Measurements from ENCODE around the gene HSPA12A.

The HSPA12A gene

DNA sequence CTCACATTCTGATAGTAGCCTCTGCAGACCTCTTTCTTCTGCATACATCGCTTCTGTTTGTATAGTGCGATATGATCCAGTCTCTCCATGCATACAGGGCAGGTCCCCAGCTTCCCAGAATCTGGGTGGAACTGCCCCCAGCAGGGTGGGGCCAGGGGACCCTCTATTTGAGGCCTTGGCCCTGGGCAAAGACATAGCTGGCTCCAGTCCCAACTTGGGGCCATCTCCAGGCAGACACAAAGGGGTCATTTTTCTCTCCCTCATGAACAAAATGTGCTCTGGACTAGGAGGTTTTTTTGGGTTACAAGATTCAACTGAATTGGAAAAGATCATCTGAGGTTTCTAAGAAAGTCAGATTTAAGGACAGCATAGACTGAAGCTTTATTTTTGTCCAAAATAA, 21.1 kb upstream of the HSPA12A start:
- Histone ChIP-seq H3K9ac (ENCODE audit: insufficient read length, low read depth) (no peak overlapping the region), H3K27me3 (ENCODE audit: insufficient read depth, insufficient read length) (no peaks in the 10 kb centered on the region), H3K36me3 (ENCODE audit: insufficient read depth, insufficient read length, low read length) (no peaks in the 10 kb centered on the region), H3K4me1 (ENCODE audit: insufficient read depth, insufficient read length) (peaks cover 5% of the 10 kb centered on the region), H3K4me3 (ENCODE audit: insufficient read length, low read depth) (no peak overlapping the region), H3K9me3 (ENCODE audit: insufficient read depth, low read length) (peaks cover 10% of the 10 kb centered on the region)
- TF ChIP-seq YY1 (IDR thresholded peaks at IDR 0.05; ENCODE audit: insufficient read depth, insufficient read length) (no peak), SUZ12 (IDR thresholded peaks at IDR 0.05; ENCODE audit: extremely low read depth, insufficient read depth, insufficient read length) (no peak), ZNF274 (IDR thresholded peaks at IDR 0.05; ENCODE audit: low read depth, low read length) (no peak)
- DNase-seq (ENCODE audit: low read depth, low spot score) = no peak

DNA sequence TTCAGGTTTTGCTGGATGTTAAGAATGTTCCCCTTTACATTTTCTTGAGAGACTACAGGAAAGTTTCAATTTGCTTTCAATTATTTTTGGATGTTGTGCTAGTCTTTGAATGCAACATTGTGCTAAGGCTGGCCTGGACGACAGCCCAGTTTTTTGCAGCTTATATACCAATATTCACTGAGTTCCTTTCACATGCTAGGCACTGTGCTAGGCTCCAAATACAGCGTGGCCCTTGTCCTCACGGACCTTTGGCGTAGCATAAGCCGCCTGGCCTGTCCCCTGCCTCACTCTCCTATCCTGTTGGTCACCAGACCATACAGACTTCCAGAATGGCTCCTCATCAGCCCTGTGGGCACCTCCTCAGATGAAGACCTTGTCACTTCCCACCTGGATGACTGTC, 19.5 kb upstream of the HSPA12A start:
- Histone ChIP-seq H3K9me3 (ENCODE audit: insufficient read depth, low read length) (peaks cover 10% of the 10 kb centered on the region), H3K4me1 (ENCODE audit: insufficient read depth, insufficient read length) (no peaks in the 10 kb centered on the region), H3K27me3 (ENCODE audit: insufficient read depth, insufficient read length) (no peaks in the 10 kb centered on the region), H3K4me3 (ENCODE audit: insufficient read length, low read depth) (no peak overlapping the region), H3K9ac (ENCODE audit: insufficient read length, low read depth) (no peak overlapping the region), H3K36me3 (ENCODE audit: insufficient read depth, insufficient read length, low read length) (no peaks in the 10 kb centered on the region)
- TF ChIP-seq SUZ12 (IDR thresholded peaks at IDR 0.05; ENCODE audit: extremely low read depth, insufficient read depth, insufficient read length) (no peak), YY1 (IDR thresholded peaks at IDR 0.05; ENCODE audit: insufficient read depth, insufficient read length) (no peak), ZNF274 (IDR thresholded peaks at IDR 0.05; ENCODE audit: low read depth, low read length) (no peak)
- DNase-seq (ENCODE audit: low read depth, low spot score) = no peak

DNA sequence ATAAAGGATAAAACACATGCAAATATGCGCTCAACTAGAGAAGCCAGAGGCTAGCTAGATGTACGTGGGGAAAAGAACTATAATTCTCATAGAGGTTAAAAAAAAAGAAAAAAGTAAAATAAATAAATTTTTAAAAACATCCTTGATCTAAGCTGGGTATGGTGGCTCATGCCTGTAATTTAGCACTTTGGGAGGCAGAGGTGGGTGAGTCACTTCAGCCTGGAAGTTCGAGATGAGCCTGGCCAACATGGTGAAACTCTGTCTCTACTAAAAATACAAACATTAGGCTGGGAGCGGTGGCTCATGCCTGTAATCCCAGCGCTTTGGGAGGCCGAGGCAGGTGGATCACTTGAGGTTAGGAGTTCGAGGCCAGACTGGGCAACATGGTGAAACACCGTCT, 18.6 kb upstream of the HSPA12A start:
- no peaks in the 10 kb centered on the region for H3K36me3 ChIP-seq (ENCODE audit: insufficient read depth, insufficient read length, low read length)
- DNase-seq (ENCODE audit: low read depth, low spot score) = no peak
- no peaks in the 10 kb centered on the region for H3K27me3 ChIP-seq (ENCODE audit: insufficient read depth, insufficient read length)
- H3K4me3 ChIP-seq (ENCODE audit: insufficient read length, low read depth) = no peak overlapping the region
- no peak overlapping the region for H3K9ac ChIP-seq (ENCODE audit: insufficient read length, low read depth)
- H3K4me1 ChIP-seq (ENCODE audit: insufficient read depth, insufficient read length) = no peaks in the 10 kb centered on the region
- no peak for TF ChIP-seq SUZ12 (IDR thresholded peaks at IDR 0.05; ENCODE audit: extremely low read depth, insufficient read depth, insufficient read length)
- no peak for TF ChIP-seq ZNF274 (IDR thresholded peaks at IDR 0.05; ENCODE audit: low read depth, low read length)
- TF ChIP-seq YY1 (IDR thresholded peaks at IDR 0.05; ENCODE audit: insufficient read depth, insufficient read length) = no peak
- H3K9me3 ChIP-seq (ENCODE audit: insufficient read depth, low read length) = peaks cover 10% of the 10 kb centered on the region

DNA sequence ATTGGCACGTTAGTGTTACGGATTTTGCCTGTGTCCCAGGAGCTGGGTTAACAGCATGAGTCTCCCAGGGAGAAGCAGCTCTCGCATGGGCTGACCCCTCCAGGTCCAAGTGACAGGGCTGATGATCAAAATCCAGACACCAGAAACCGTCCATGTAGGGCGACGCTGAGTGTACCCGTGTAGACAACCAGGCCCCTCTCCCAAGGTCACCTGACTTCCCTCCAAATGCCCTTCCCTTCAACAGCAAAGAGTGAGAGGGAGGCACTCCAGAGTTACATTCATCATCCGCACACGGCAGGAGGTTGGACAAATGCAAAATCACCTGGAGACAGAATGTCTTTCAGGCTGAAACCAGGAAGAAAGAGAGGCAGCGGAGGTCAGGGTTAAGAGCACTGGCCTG, 14.9 kb upstream of the HSPA12A start:
- H3K36me3 ChIP-seq (ENCODE audit: insufficient read depth, insufficient read length, low read length) = no peaks in the 10 kb centered on the region
- H3K27me3 ChIP-seq (ENCODE audit: insufficient read depth, insufficient read length) = no peaks in the 10 kb centered on the region
- TF ChIP-seq SUZ12 (IDR thresholded peaks at IDR 0.05; ENCODE audit: extremely low read depth, insufficient read depth, insufficient read length) (no peak), YY1 (IDR thresholded peaks at IDR 0.05; ENCODE audit: insufficient read depth, insufficient read length) (no peak), ZNF274 (IDR thresholded peaks at IDR 0.05; ENCODE audit: low read depth, low read length) (no peak)
- H3K4me3 ChIP-seq (ENCODE audit: insufficient read length, low read depth) = no peak overlapping the region
- H3K4me1 ChIP-seq (ENCODE audit: insufficient read depth, insufficient read length) = no peaks in the 10 kb centered on the region
- H3K9ac ChIP-seq (ENCODE audit: insufficient read length, low read depth) = no peak overlapping the region
- no peaks in the 10 kb centered on the region for H3K9me3 ChIP-seq (ENCODE audit: insufficient read depth, low read length)
- DNase-seq (ENCODE audit: low read depth, low spot score) = no peak

DNA sequence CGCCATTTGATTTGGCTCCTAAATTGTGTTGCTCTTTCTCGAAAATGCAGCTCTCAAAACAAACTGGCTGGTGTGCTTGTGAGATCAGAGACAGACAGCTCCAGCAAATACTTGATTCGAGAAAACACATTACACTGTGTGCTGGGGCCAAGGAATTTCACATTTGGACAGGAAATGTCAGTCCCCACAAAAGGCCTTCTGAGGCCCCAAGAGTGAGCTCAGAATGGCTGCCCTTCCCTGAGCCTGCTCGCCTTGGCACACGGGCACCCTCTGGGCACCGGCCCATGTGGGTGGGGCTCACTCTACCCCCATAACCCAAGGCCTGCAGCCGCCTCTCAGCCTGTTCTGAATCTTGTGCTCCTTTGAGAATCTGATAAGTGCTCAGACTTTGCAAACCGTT, 13.9 kb upstream of the HSPA12A start:
- DNase-seq (ENCODE audit: low read depth, low spot score) = no peak
- TF ChIP-seq ZNF274 (IDR thresholded peaks at IDR 0.05; ENCODE audit: low read depth, low read length) = no peak
- no peak for TF ChIP-seq SUZ12 (IDR thresholded peaks at IDR 0.05; ENCODE audit: extremely low read depth, insufficient read depth, insufficient read length)
- no peak for TF ChIP-seq YY1 (IDR thresholded peaks at IDR 0.05; ENCODE audit: insufficient read depth, insufficient read length)
- H3K9me3 ChIP-seq (ENCODE audit: insufficient read depth, low read length) = no peaks in the 10 kb centered on the region
- no peak overlapping the region for H3K4me3 ChIP-seq (ENCODE audit: insufficient read length, low read depth)
- no peaks in the 10 kb centered on the region for H3K4me1 ChIP-seq (ENCODE audit: insufficient read depth, insufficient read length)
- H3K36me3 ChIP-seq (ENCODE audit: insufficient read depth, insufficient read length, low read length) = no peaks in the 10 kb centered on the region
- H3K9ac ChIP-seq (ENCODE audit: insufficient read length, low read depth) = no peak overlapping the region
- H3K27me3 ChIP-seq (ENCODE audit: insufficient read depth, insufficient read length) = no peaks in the 10 kb centered on the region

DNA sequence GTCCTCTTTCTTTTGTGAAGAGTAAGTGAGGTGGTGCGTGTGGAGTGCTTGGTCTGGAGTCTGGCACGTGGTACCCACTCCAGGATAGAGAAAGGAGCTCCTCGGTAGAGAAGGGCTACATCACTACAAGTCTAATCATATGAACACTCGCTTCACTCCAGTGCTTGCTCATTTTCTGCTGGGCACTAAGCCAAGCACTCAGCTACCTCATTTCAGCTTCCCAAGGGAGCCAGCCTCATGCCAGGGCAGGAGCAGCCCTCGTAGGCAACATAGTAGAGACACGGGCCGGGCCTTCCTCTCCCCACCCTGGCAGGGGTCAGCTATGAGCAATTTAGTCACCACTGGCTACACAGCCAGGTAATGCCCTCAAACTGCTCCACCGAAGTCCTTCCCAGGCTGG, 11.4 kb upstream of the HSPA12A start:
- no peak overlapping the region for H3K4me3 ChIP-seq (ENCODE audit: insufficient read length, low read depth)
- peaks cover 4% of the 10 kb centered on the region for H3K27me3 ChIP-seq (ENCODE audit: insufficient read depth, insufficient read length)
- no peak overlapping the region for H3K9ac ChIP-seq (ENCODE audit: insufficient read length, low read depth)
- no peaks in the 10 kb centered on the region for H3K4me1 ChIP-seq (ENCODE audit: insufficient read depth, insufficient read length)
- DNase-seq (ENCODE audit: low read depth, low spot score) = no peak
- no peaks in the 10 kb centered on the region for H3K9me3 ChIP-seq (ENCODE audit: insufficient read depth, low read length)
- H3K36me3 ChIP-seq (ENCODE audit: insufficient read depth, insufficient read length, low read length) = no peaks in the 10 kb centered on the region
- TF ChIP-seq ZNF274 (IDR thresholded peaks at IDR 0.05; ENCODE audit: low read depth, low read length) (no peak), YY1 (IDR thresholded peaks at IDR 0.05; ENCODE audit: insufficient read depth, insufficient read length) (no peak), SUZ12 (IDR thresholded peaks at IDR 0.05; ENCODE audit: extremely low read depth, insufficient read depth, insufficient read length) (no peak)

DNA sequence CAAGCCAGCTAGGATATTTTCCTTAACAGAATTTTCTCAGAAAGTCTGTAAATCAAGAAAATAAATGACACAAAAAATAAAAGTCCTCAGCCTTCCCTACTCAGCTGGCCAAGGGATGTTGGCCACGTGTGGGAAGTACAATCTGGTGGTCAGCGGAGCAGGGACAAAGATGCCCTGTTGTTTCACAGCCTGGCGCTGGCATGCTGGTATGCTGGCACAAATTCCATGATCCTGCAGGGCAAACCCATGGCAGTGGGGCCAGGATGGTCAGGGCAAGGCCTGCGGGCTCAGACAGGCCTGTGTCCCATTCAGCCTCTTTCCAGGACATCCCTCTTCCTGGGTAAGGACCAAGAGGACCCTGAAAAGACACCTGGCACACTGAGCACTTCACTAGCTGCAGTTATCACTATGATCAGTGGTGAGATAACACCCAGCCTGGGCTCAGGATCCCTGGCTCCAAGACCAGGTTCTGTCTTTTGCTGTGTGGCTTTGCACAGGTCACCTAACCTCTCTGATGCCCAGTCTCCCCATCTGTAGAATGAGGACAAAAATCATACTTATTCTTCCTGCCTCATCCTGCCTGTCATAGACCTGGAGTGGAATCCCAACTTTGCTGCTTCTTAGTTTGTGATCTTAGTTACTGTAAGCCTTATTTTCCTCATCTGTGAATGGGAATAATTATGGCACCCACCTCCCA, 10.8 kb upstream of the HSPA12A start:
- peaks cover 4% of the 10 kb centered on the region for H3K27me3 ChIP-seq (ENCODE audit: insufficient read depth, insufficient read length)
- no peaks in the 10 kb centered on the region for H3K36me3 ChIP-seq (ENCODE audit: insufficient read depth, insufficient read length, low read length)
- DNase-seq (ENCODE audit: low read depth, low spot score) = no peak
- H3K4me3 ChIP-seq (ENCODE audit: insufficient read length, low read depth) = no peak overlapping the region
- no peaks in the 10 kb centered on the region for H3K4me1 ChIP-seq (ENCODE audit: insufficient read depth, insufficient read length)
- H3K9ac ChIP-seq (ENCODE audit: insufficient read length, low read depth) = no peak overlapping the region
- H3K9me3 ChIP-seq (ENCODE audit: insufficient read depth, low read length) = no peaks in the 10 kb centered on the region
- TF ChIP-seq ZNF274 (IDR thresholded peaks at IDR 0.05; ENCODE audit: low read depth, low read length) = no peak
- TF ChIP-seq YY1 (IDR thresholded peaks at IDR 0.05; ENCODE audit: insufficient read depth, insufficient read length) = no peak
- TF ChIP-seq SUZ12 (IDR thresholded peaks at IDR 0.05; ENCODE audit: extremely low read depth, insufficient read depth, insufficient read length) = no peak

All from NT2/D1 (cell line).